Fibroblast of lung (primary cell): ENCODE data around the gene COBL. TPM values are rescaled to one million over a fixed set of nuclear protein-coding genes. Genes with fewer than 3 reads are reported as not detected.

Experiments
- DNase-seq, 2 donors: peaks; one replicate each; pipeline versions ENCODE4 v3.0.0 to v3.0.0-alpha.2; 2010; ENCODE audit warnings: low read depth in 2 of 2
- H2AFZ ChIP-seq: 2 replicates; pipeline ENCODE4 v1.5.1; 2012; ENCODE audit warnings: low read length, control low read depth, inconsistent platforms
- H3K27ac ChIP-seq: 2 replicates; pipeline ENCODE4 v1.5.1; 2011; ENCODE audit warnings: low read length, control low read depth; ENCODE audit not compliant: insufficient read depth
- H3K27me3 ChIP-seq: 2 replicates; pipeline ENCODE4 v1.5.1; 2011; ENCODE audit warnings: mild to moderate bottlenecking, low read length; ENCODE audit not compliant: control insufficient read depth, insufficient read depth
- H3K36me3 ChIP-seq: 2 replicates; pipeline ENCODE4 v1.5.1; 2011; ENCODE audit warnings: low read length; ENCODE audit not compliant: control insufficient read depth, insufficient read depth
- H3K4me1 ChIP-seq: 2 replicates; pipeline ENCODE4 v1.5.1; 2011; ENCODE audit warnings: low read length; ENCODE audit not compliant: control insufficient read depth, insufficient read depth; ENCODE audit errors: extremely low read depth
- H3K4me2 ChIP-seq: 2 replicates; pipeline ENCODE4 v1.5.1; 2011; ENCODE audit warnings: low read length, control low read depth; ENCODE audit not compliant: insufficient read depth; ENCODE audit errors: extremely low read depth
- H3K4me3 ChIP-seq, 4 experiments: fragments of 200-600 bp in 1 of 4; sonication (generic) in 1 of 4; replicated peaks in 1 of 4; 2 replicates each; pipeline ENCODE4 v1.5.1; 2011 to 2016; ENCODE audit warnings: low read length in 4 of 4, low read depth in 3 of 4, mild to moderate bottlenecking in 3 of 4, control low read depth in 2 of 4, inconsistent platforms in 1 of 4, mixed read lengths in 1 of 4; ENCODE audit not compliant: insufficient read depth in 1 of 4; ENCODE audit errors: control extremely low read depth in 1 of 4
- H3K79me2 ChIP-seq: 2 replicates; pipeline ENCODE4 v1.5.1; 2012; ENCODE audit warnings: mild to moderate bottlenecking, low read length, inconsistent platforms; ENCODE audit not compliant: control insufficient read depth, insufficient read depth
- H3K9ac ChIP-seq: 2 replicates; pipeline ENCODE4 v1.5.1; 2011; ENCODE audit warnings: mild to moderate bottlenecking, low read length, control low read depth; ENCODE audit not compliant: insufficient read depth
- H3K9me3 ChIP-seq: 2 replicates; pipeline ENCODE4 v1.5.1; 2012; ENCODE audit warnings: low read depth, low read length; ENCODE audit not compliant: control insufficient read depth, insufficient read depth
- H4K20me1 ChIP-seq: 2 replicates; pipeline ENCODE4 v1.5.1; 2011; ENCODE audit warnings: low read length; ENCODE audit not compliant: control insufficient read depth, insufficient read depth; ENCODE audit errors: extremely low read depth
- EZH2 ChIP-seq: IDR thresholded peaks from 2 replicates; pipeline ENCODE4 v1.5.1; 2012; ENCODE audit warnings: low read length, control low read depth, mild to moderate bottlenecking; ENCODE audit errors: missing control alignments
- polyA plus RNA-seq, 2 donors: library from polyadenylated mRNA; depleted of rRNA in 1 of 2; stranded (reverse) in 1 of 2; unstranded in 1 of 2; fragments of >200 nt; gene quantifications; 2 replicates each; pipeline ENCODE4 v1.2.1, GENCODE V29; 2011 to 2012; ENCODE audit warnings: missing spikeins in 1 of 2
- total RNA-seq: library from RNA; depleted of rRNA; stranded (reverse); fragments of >200 nt; gene quantifications from 2 replicates; pipeline ENCODE4 v1.2.1, GENCODE V29; 2014
- TF ChIP-seq, protein P1 (sequence below), 2 donors: IDR thresholded peaks in 1 of 2; conservative IDR thresholded peaks in 1 of 2; 1 replicate in 1 of 2; 2 replicates in 1 of 2; pipeline ENCODE4 v1.5.1; 2011 to 2012; ENCODE audit warnings: low read length in 2 of 2, control low read depth in 1 of 2, inconsistent platforms in 1 of 2, low read depth in 1 of 2, mild to moderate bottlenecking in 1 of 2

The COBL gene
- total and polyA plus RNA-seq, 2 donors (not counting 1 experiment from before 2014, with no cell fraction given): 0.10 to 0.33 TPM

DNA sequence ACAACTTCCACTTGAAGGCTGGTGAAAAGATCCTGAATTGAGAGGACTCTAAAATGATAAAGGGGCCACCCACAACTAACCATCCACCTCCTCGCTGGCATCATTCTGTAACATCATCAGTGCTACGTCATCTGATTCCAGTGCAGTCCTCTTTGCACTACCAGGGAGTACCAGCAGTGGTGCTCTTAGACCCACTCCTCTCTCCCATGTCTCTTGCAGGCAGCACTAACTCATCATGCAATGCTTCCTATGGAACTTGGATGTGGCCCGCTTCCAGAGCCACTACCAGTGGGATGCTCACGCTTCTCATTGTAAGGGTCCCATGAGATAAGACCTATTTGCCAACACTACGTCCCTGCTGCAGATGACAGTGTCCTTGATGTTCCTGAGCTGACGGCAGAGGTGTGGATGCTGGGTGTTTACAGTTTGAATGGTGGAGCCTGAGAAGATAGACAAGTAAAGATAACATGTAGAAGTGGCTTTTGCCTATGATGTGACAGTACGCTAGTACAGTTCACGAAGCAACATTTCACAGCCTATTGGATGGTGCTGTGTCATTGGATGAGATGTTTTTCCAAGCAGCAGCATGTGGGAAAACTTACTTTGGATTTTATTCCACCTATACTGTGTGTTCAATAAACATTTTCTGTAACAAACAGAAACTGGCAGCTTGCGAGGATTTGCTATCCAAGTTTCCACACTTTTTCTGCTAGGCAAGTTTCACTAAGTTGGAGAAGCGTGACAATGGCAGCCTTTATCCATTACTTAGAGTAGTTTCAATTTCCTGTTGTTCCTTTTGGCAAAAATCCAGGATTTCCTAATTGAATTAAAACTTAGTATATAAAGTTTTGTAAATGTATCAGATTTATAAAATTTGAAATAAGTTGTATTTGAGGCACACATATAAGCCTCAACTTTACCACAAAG lies 35.8 kb upstream of the COBL start:
- H3K4me2 ChIP-seq: no peak overlapping the region
- no peak overlapping the region for H3K4me3 ChIP-seq
- no peak overlapping the region for H2AFZ ChIP-seq
- no peak for DNase-seq
- H3K36me3 ChIP-seq: no peaks in the 10 kb centered on the region
- no peaks in the 10 kb centered on the region for H4K20me1 ChIP-seq
- H3K9ac ChIP-seq: no peak overlapping the region
- no peaks in the 10 kb centered on the region for H3K27me3 ChIP-seq
- no peaks in the 10 kb centered on the region for H3K4me1 ChIP-seq
- no peak for TF ChIP-seq EZH2
- TF ChIP-seq, protein P1, sequence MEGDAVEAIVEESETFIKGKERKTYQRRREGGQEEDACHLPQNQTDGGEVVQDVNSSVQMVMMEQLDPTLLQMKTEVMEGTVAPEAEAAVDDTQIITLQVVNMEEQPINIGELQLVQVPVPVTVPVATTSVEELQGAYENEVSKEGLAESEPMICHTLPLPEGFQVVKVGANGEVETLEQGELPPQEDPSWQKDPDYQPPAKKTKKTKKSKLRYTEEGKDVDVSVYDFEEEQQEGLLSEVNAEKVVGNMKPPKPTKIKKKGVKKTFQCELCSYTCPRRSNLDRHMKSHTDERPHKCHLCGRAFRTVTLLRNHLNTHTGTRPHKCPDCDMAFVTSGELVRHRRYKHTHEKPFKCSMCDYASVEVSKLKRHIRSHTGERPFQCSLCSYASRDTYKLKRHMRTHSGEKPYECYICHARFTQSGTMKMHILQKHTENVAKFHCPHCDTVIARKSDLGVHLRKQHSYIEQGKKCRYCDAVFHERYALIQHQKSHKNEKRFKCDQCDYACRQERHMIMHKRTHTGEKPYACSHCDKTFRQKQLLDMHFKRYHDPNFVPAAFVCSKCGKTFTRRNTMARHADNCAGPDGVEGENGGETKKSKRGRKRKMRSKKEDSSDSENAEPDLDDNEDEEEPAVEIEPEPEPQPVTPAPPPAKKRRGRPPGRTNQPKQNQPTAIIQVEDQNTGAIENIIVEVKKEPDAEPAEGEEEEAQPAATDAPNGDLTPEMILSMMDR (conservative IDR thresholded peaks at IDR 0.05 in 1 of 2, IDR thresholded peaks at IDR 0.05 in 1 of 2; ENCODE audit: low read depth in 1 of 2, low read length in 2 of 2): no peak
- no peak overlapping the region for H3K27ac ChIP-seq
- H3K79me2 ChIP-seq: no peaks in the 10 kb centered on the region
- no peaks in the 10 kb centered on the region for H3K9me3 ChIP-seq

DNA sequence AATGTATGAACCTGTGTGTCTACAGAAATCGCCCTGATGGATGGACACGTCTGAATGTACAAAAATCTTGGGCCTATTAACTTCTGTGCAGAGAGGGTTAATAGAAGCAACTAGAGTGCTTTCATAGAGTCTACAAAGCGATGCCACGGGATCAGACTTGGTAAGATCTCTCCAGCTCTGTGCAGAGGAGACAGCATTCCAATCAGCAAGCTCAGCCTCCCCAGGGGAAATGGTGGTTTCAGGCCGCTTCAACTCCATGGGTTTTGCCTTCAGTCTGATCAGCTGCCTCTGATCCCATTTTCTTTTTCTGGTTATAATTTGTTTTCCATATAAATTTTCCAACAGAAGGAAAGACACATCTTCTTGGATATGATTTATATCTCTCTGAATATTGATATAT lies 35.1 kb upstream of the COBL start:
- H3K36me3 ChIP-seq: no peaks in the 10 kb centered on the region
- no peak overlapping the region for H2AFZ ChIP-seq
- H3K27ac ChIP-seq: no peak overlapping the region
- H3K4me3 ChIP-seq: no peak overlapping the region
- H3K9ac ChIP-seq: no peak overlapping the region
- no peak overlapping the region for H3K4me2 ChIP-seq
- DNase-seq: peak in 1 of 2 donors; percentile 7
- H3K27me3 ChIP-seq: no peaks in the 10 kb centered on the region
- TF ChIP-seq, protein P1 (conservative IDR thresholded peaks at IDR 0.05 in 1 of 2, IDR thresholded peaks at IDR 0.05 in 1 of 2; ENCODE audit: low read depth in 1 of 2, low read length in 2 of 2): no peak
- no peak for TF ChIP-seq EZH2
- no peaks in the 10 kb centered on the region for H3K79me2 ChIP-seq
- no peaks in the 10 kb centered on the region for H4K20me1 ChIP-seq
- H3K4me1 ChIP-seq: no peaks in the 10 kb centered on the region
- H3K9me3 ChIP-seq: no peaks in the 10 kb centered on the region

DNA sequence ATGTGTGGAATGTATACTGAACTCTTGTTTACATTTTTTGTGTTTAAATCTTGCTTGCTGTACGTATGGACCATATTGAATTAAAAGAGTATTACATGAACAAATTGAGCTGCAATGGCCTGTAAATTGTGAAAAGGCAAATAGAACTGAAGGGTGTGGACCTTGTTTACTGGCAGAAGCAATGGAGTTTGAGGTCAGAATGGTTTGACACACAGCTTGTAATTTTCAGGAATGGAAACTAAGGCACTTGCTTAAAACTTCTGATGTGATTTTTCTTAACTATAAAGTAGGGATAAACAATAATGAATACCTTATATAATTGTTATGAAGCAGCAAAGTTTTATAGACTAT lies 33.9 kb upstream of the COBL start:
- no peaks in the 10 kb centered on the region for H3K79me2 ChIP-seq
- DNase-seq: no peak
- no peak overlapping the region for H3K9ac ChIP-seq
- H3K4me2 ChIP-seq: no peak overlapping the region
- no peaks in the 10 kb centered on the region for H3K27me3 ChIP-seq
- no peak overlapping the region for H3K4me3 ChIP-seq
- no peaks in the 10 kb centered on the region for H3K4me1 ChIP-seq
- H2AFZ ChIP-seq: no peak overlapping the region
- TF ChIP-seq EZH2: no peak
- TF ChIP-seq, protein P1 (conservative IDR thresholded peaks at IDR 0.05 in 1 of 2, IDR thresholded peaks at IDR 0.05 in 1 of 2; ENCODE audit: low read depth in 1 of 2, low read length in 2 of 2): no peak
- H3K36me3 ChIP-seq: no peaks in the 10 kb centered on the region
- no peaks in the 10 kb centered on the region for H3K9me3 ChIP-seq
- no peaks in the 10 kb centered on the region for H4K20me1 ChIP-seq
- no peak overlapping the region for H3K27ac ChIP-seq
